Lung (tissue), 12 donors: ENCODE data around the gene CDHR1. TPM values are rescaled to one million over a fixed set of nuclear protein-coding genes. Genes with fewer than 3 reads are reported as not detected.

Source experiments
- ATAC-seq: fragments of 200-7000 bp; cut with Tn5 transposase; one replicate; pipeline ENCODE4 v1.9.1; 2020; ENCODE audit warnings: moderate number of reproducible peaks; ENCODE audit not compliant: insufficient read depth, low FRiP score
- DNase-seq, 3 donors: peaks; one replicate each; pipeline ENCODE4 v3.0.0-alpha.2; 2013 to 2017
- H3K27ac ChIP-seq, 2 donors: one replicate each; pipeline ENCODE4 v1.5.1; 2013; ENCODE audit warnings: mild to moderate bottlenecking in 2 of 2, moderate library complexity in 2 of 2, control low read depth in 1 of 2, inconsistent platforms in 1 of 2, low read depth in 1 of 2, low read length in 1 of 2
- H3K27me3 ChIP-seq, 3 donors: one replicate each; pipeline ENCODE4 v1.5.1; 2013; ENCODE audit warnings: low read length in 2 of 3; ENCODE audit not compliant: control insufficient read depth in 3 of 3, insufficient read depth in 3 of 3
- H3K36me3 ChIP-seq, 4 donors: one replicate each; pipeline ENCODE4 v1.5.1; 2013; ENCODE audit warnings: low read length in 4 of 4, mild to moderate bottlenecking in 1 of 4, moderate library complexity in 1 of 4; ENCODE audit not compliant: control insufficient read depth in 4 of 4, insufficient read depth in 4 of 4
- H3K4me1 ChIP-seq, 5 donors: one replicate each; pipeline ENCODE4 v1.5.1; 2013; ENCODE audit warnings: low read length in 5 of 5, mild to moderate bottlenecking in 2 of 5, moderate library complexity in 1 of 5; ENCODE audit not compliant: control insufficient read depth in 5 of 5, insufficient read depth in 5 of 5
- H3K4me3 ChIP-seq: one replicate; pipeline ENCODE4 v1.5.1; 2013; ENCODE audit warnings: mild to moderate bottlenecking, control low read depth, moderate library complexity
- H3K9ac ChIP-seq, 2 donors: one replicate each; pipeline ENCODE4 v1.5.1; 2013; ENCODE audit warnings: low read length in 2 of 2, control low read depth in 1 of 2; ENCODE audit not compliant: insufficient read depth in 1 of 2
- H3K9me3 ChIP-seq, 4 donors: one replicate each; pipeline ENCODE4 v1.5.1; 2013; ENCODE audit warnings: low read length in 3 of 4, mild to moderate bottlenecking in 1 of 4, moderate library complexity in 1 of 4; ENCODE audit not compliant: control insufficient read depth in 4 of 4, insufficient read depth in 3 of 4
- CTCF ChIP-seq: IDR thresholded peaks from 2 replicates; pipeline ENCODE4 v1.5.1; 2012; ENCODE audit warnings: mild to moderate bottlenecking; ENCODE audit errors: control extremely low read depth, extremely low read depth
- WGBS, 2 donors: extraction: QIAGEN DNeasy Blood & Tissue Kit; methylation state at CpG; one replicate each; pipeline ENCODE4 v1.1.7; 2013; 5-methylcytosine and 5-hydroxymethylcytosine counted together
- polyA plus RNA-seq, 2 donors: library from polyadenylated mRNA; stranded (reverse); fragments of 200-250 nt; gene quantifications; one replicate each; pipeline ENCODE4 v1.2.1, GENCODE V29; 2013
- total RNA-seq, 2 donors: library from RNA; depleted of rRNA in 1 of 2; stranded (reverse); fragments of >200 nt in 1 of 2; gene quantifications; one replicate each; pipeline ENCODE4 v1.2.1, GENCODE V29; 2014 to 2021
- donor health status: control.
- donor health status: control.
- donor health status: Bipolar disorder and iron deficiency.
- donor health status: healthy.
- donor health status: DM: yes; HTN: yes; CAD: no.

The CDHR1 gene
- total and polyA plus RNA-seq, 4 donors = 0.10 to 0.49 (median 0.32) TPM

DNA sequence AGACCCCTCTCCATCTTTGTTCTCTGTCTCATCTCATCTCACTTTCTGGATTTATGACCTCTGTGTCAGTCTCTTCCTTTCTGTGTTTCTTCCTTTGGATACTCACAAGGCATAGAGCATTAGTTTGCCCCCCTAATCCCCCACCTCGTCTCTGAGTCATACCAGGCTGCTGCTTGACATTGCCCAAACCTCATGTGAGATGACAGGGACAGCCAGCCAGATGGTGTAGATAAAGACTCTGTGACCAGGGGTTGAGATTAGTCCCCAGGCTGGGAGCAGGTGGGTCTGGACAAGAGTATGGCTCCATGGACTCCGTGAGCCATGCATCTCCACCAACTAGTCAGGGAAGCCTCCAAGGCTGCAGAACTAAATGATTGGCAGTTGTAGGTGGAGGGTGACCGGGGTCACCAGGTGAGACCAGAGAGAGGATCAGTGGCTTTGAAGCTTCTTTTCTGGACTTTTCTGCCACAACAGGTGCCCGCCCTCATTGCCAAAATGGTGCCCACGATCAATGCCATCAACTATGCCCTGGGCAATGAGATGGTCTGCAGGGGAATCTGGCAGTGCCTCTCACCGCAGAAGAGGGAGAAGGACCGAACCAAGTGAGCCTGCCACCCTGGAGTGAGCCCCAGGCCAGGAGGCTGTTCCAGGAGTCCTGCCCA, 63.8 kb downstream of the CDHR1 start:
- Histone ChIP-seq H3K4me3 (no peak overlapping the region), H3K9ac (no peak overlapping the region), H3K9me3 (no peaks in the 10 kb centered on the region), H3K36me3 (no peaks in the 10 kb centered on the region), H3K27me3 (no peaks in the 10 kb centered on the region), H3K4me1 (no peaks in the 10 kb centered on the region), H3K27ac (no peak overlapping the region)
- DNase-seq (no peak), ATAC-seq (no peak)
- TF ChIP-seq CTCF = no peak
- WGBS, 2 donors = 88 to 89% methylated on average over 7 of the region's 7 CpGs

- ATAC-seq = no peak
- H3K36me3 ChIP-seq = no peaks in the 10 kb centered on the region
- no peak for TF ChIP-seq CTCF
- H3K9ac ChIP-seq = no peak overlapping the region
- H3K4me1 ChIP-seq = peaks cover 0 to 2% (median 0%) of the 10 kb centered on the region in 5 donors
- H3K9me3 ChIP-seq = no peaks in the 10 kb centered on the region
- no peak overlapping the region for H3K4me3 ChIP-seq
- no peak for DNase-seq
- WGBS, 2 donors = 86 to 94% methylated on average over 7 of the region's 7 CpGs
- no peak overlapping the region for H3K27ac ChIP-seq
- no peaks in the 10 kb centered on the region for H3K27me3 ChIP-seq
Observed at GRCh38 chr10:84261236-84261915, 67.0 kb downstream of the CDHR1 start.

- Histone ChIP-seq H3K36me3 (no peaks in the 10 kb centered on the region), H3K4me1 (peaks cover 0 to 2% (median 0%) of the 10 kb centered on the region in 5 donors), H3K27me3 (no peaks in the 10 kb centered on the region), H3K9me3 (no peaks in the 10 kb centered on the region), H3K4me3 (no peak overlapping the region), H3K9ac (no peak overlapping the region), H3K27ac (no peak overlapping the region)
- no peak for TF ChIP-seq CTCF
- WGBS, 2 donors = 81 to 83% methylated on average over 13 of the region's 13 CpGs
- no peak for DNase-seq
- ATAC-seq = no peak
Observed at GRCh38 chr10:84262190-84262956, 68.0 kb downstream of the CDHR1 start.
